HL-60 (cell line): ENCODE data around the gene ARHGEF16.

Experiments
- GABPA ChIP-seq: IDR thresholded peaks from 2 replicates; pipeline ENCODE4 v1.6.1; 2012; ENCODE audit warnings: low read depth
- POLR2AphosphoS5 ChIP-seq: IDR thresholded peaks from 2 replicates; pipeline ENCODE4 v1.6.1; 2012; ENCODE audit warnings: low read depth
- TF ChIP-seq, protein P1 (sequence below): IDR thresholded peaks from 2 replicates; pipeline ENCODE4 v1.6.1; 2012; ENCODE audit warnings: low read depth; ENCODE audit not compliant: insufficient replicate concordance
- TF ChIP-seq, protein P2 (sequence below): IDR thresholded peaks from one replicate; pipeline ENCODE4 v1.5.1; 2011; ENCODE audit warnings: low read length, control low read depth, inconsistent platforms; ENCODE audit not compliant: insufficient read depth

DNA sequence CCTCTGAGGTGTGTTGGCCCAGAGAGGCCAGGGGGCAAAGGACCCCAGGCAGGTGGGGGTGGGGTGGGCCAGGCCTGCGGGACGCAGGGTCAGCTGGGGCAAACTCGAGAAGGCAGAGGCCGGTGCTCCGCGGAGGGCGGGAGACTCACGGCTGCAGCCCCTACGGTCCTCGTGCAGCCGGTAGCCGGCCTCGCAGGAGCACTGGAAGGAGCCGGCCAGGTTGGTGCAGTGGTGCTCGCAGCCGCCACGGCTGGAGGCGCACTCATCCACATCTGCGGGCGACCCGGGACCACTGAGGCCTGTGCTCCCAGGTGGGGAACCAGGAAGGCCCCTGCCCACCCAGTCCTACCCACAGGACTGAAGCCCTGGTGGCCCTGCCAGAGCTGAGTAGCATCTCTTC is 55.3 kb downstream of the ARHGEF16 start:
- TF ChIP-seq, protein P1, sequence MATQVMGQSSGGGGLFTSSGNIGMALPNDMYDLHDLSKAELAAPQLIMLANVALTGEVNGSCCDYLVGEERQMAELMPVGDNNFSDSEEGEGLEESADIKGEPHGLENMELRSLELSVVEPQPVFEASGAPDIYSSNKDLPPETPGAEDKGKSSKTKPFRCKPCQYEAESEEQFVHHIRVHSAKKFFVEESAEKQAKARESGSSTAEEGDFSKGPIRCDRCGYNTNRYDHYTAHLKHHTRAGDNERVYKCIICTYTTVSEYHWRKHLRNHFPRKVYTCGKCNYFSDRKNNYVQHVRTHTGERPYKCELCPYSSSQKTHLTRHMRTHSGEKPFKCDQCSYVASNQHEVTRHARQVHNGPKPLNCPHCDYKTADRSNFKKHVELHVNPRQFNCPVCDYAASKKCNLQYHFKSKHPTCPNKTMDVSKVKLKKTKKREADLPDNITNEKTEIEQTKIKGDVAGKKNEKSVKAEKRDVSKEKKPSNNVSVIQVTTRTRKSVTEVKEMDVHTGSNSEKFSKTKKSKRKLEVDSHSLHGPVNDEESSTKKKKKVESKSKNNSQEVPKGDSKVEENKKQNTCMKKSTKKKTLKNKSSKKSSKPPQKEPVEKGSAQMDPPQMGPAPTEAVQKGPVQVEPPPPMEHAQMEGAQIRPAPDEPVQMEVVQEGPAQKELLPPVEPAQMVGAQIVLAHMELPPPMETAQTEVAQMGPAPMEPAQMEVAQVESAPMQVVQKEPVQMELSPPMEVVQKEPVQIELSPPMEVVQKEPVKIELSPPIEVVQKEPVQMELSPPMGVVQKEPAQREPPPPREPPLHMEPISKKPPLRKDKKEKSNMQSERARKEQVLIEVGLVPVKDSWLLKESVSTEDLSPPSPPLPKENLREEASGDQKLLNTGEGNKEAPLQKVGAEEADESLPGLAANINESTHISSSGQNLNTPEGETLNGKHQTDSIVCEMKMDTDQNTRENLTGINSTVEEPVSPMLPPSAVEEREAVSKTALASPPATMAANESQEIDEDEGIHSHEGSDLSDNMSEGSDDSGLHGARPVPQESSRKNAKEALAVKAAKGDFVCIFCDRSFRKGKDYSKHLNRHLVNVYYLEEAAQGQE, result no peak
- TF ChIP-seq, protein P2, sequence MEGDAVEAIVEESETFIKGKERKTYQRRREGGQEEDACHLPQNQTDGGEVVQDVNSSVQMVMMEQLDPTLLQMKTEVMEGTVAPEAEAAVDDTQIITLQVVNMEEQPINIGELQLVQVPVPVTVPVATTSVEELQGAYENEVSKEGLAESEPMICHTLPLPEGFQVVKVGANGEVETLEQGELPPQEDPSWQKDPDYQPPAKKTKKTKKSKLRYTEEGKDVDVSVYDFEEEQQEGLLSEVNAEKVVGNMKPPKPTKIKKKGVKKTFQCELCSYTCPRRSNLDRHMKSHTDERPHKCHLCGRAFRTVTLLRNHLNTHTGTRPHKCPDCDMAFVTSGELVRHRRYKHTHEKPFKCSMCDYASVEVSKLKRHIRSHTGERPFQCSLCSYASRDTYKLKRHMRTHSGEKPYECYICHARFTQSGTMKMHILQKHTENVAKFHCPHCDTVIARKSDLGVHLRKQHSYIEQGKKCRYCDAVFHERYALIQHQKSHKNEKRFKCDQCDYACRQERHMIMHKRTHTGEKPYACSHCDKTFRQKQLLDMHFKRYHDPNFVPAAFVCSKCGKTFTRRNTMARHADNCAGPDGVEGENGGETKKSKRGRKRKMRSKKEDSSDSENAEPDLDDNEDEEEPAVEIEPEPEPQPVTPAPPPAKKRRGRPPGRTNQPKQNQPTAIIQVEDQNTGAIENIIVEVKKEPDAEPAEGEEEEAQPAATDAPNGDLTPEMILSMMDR, result no peak
- no peak for TF ChIP-seq POLR2AphosphoS5
- no peak for TF ChIP-seq GABPA
